ENCODE measurements around the gene NAAA. TPM values are rescaled to one million over a fixed set of nuclear protein-coding genes. Genes with fewer than 3 reads are reported as not detected.

The NAAA gene
- polyA plus RNA-seq, 1 experiment: 24.3 TPM

GRCh38 chr4:75892508-75892907 is 48.3 kb downstream of the NAAA start:
- no peak overlapping the region for H3K4me3 ChIP-seq (ENCODE audit: low read depth, low read length)
- ChIA-PET POLR2A (no interaction called here), CTCF (interaction anchor here (0.8 to 1.7 kb wide), 4 partner anchors 15 to 48 kb away, joined by 3 to 5 read pairs (median 3); no protein-coding TSS in a partner anchor)
- DNase-seq (ENCODE audit: low read depth): no peak
- peaks cover 10% of the 10 kb centered on the region; the same call in 1 of the 2 replicates for H3K27me3 ChIP-seq (ENCODE audit: control insufficient read depth, insufficient read depth, low read length)
- 0 out of 2 replicates have a peak, but pooled peaks have one; percentile 8 for TF ChIP-seq CTCF (IDR thresholded peaks at IDR 0.05; ENCODE audit: insufficient read depth, low read depth, low read length)
- no peaks in the 10 kb centered on the region for H3K36me3 ChIP-seq (ENCODE audit: control insufficient read depth, insufficient read depth, low read length)

- ChIA-PET CTCF (interaction anchor here (1.6 kb wide), 1 partner anchor 20 kb away, joined by 5 read pairs; no protein-coding TSS in a partner anchor), POLR2A (no interaction called here)
Observed at GRCh38 chr4:75891611-75892010, 49.2 kb downstream of the NAAA start.

GRCh38 chr4:75889537-75890199 is 51.1 kb downstream of the NAAA start:
- ChIA-PET POLR2A (no interaction called here), CTCF (interaction anchor here (1.3 kb wide), 1 partner anchor 26 kb away, joined by 5 read pairs; no protein-coding TSS in a partner anchor)
- no peak for DNase-seq (ENCODE audit: low read depth)
- H3K4me3 ChIP-seq (ENCODE audit: low read depth, low read length): no peak overlapping the region
- TF ChIP-seq CTCF (IDR thresholded peaks at IDR 0.05; ENCODE audit: insufficient read depth, low read depth, low read length): no peak
- peaks cover 10% of the 10 kb centered on the region; the same call in 1 of the 2 replicates for H3K27me3 ChIP-seq (ENCODE audit: control insufficient read depth, insufficient read depth, low read length)
- no peaks in the 10 kb centered on the region for H3K36me3 ChIP-seq (ENCODE audit: control insufficient read depth, insufficient read depth, low read length)

More at GRCh38 chr4:75891611-75892010, 49.2 kb downstream of the NAAA start:
- Histone ChIP-seq H3K36me3 (ENCODE audit: control insufficient read depth, insufficient read depth, low read length) (no peaks in the 10 kb centered on the region), H3K4me3 (ENCODE audit: low read depth, low read length) (no peak overlapping the region), H3K27me3 (ENCODE audit: control insufficient read depth, insufficient read depth, low read length) (peaks cover 10% of the 10 kb centered on the region; the same call in 1 of the 2 replicates)
- no peak for TF ChIP-seq CTCF (IDR thresholded peaks at IDR 0.05; ENCODE audit: insufficient read depth, low read depth, low read length)
- no peak for DNase-seq (ENCODE audit: low read depth)

GRCh38 chr4:75886104-75886503 is 54.7 kb downstream of the NAAA start:
- CTCF ChIA-PET: interaction anchor here (1.0 to 2.3 kb wide), 2 partner anchors 10 to 11 kb away, joined by 5 to 9 read pairs; no protein-coding TSS in a partner anchor
- H3K27me3 ChIP-seq (ENCODE audit: control insufficient read depth, insufficient read depth, low read length): peaks cover 11% of the 10 kb centered on the region; the same call in 1 of the 2 replicates
- no peak for TF ChIP-seq CTCF (IDR thresholded peaks at IDR 0.05; ENCODE audit: insufficient read depth, low read depth, low read length)
- DNase-seq (ENCODE audit: low read depth): no peak
- POLR2A ChIA-PET: no interaction called here
- no peaks in the 10 kb centered on the region for H3K36me3 ChIP-seq (ENCODE audit: control insufficient read depth, insufficient read depth, low read length)
- no peak overlapping the region for H3K4me3 ChIP-seq (ENCODE audit: low read depth, low read length)

GRCh38 chr4:75881476-75881875 is 59.3 kb downstream of the NAAA start:
- H3K4me3 ChIP-seq (ENCODE audit: low read depth, low read length): no peak overlapping the region
- H3K36me3 ChIP-seq (ENCODE audit: control insufficient read depth, insufficient read depth, low read length): no peaks in the 10 kb centered on the region
- no peak for TF ChIP-seq CTCF (IDR thresholded peaks at IDR 0.05; ENCODE audit: insufficient read depth, low read depth, low read length)
- ChIA-PET POLR2A (no interaction called here), CTCF (interaction anchor here (1.3 kb wide), 1 partner anchor 14 kb away, joined by 8 read pairs; no protein-coding TSS in a partner anchor)
- no peak for DNase-seq (ENCODE audit: low read depth)
- peaks cover 1% of the 10 kb centered on the region; the same call in 1 of the 2 replicates for H3K27me3 ChIP-seq (ENCODE audit: control insufficient read depth, insufficient read depth, low read length)

Measured in BJ (cell line).